Measurements from ENCODE around the gene RHOXF1. TPM values are rescaled to one million over a fixed set of nuclear protein-coding genes. Genes with fewer than 3 reads are reported as not detected.
"Not testable (repeated sequence)": the region's sequence is repeated elsewhere in the genome, so short reads cannot be mapped to it uniquely, and the experiment has no call there.

RHOXF1 gene
- total RNA-seq, 6 experiments from 2014 or later: not detected

DNA sequence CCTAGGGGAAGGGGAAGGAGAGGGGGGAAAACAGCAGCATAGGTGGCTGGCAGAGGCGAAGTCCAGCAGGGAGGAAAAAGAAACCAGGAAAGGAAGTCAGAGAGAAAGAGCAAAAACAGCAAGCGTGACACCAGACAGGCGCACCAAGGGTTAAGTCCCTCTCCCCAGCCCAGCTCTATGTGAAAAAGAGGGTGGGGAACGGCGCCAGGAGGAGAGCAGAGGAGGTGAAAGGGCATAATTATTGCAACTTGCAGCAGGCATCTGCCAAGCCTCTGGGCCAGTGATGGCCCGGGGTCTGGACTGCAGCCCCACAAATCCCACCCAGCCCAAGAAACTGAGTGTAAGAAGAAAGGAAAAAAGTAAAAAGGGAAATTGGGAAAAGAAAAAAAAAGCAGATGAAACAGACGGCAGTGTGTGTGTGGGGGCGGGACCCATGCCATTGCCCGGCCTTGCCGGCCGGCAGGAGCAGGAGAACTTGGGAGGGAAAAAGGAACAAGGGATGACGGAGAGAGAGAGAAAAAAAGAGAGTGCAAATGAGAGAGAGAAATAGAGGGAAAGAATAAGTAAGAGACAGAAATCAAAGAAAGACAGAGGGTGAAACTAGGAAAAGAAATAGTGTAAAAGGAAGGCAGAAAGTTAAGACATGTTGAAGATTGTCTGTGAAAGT, 28.6 kb upstream of the RHOXF1 start:
- TF ChIP-seq, protein P1, sequence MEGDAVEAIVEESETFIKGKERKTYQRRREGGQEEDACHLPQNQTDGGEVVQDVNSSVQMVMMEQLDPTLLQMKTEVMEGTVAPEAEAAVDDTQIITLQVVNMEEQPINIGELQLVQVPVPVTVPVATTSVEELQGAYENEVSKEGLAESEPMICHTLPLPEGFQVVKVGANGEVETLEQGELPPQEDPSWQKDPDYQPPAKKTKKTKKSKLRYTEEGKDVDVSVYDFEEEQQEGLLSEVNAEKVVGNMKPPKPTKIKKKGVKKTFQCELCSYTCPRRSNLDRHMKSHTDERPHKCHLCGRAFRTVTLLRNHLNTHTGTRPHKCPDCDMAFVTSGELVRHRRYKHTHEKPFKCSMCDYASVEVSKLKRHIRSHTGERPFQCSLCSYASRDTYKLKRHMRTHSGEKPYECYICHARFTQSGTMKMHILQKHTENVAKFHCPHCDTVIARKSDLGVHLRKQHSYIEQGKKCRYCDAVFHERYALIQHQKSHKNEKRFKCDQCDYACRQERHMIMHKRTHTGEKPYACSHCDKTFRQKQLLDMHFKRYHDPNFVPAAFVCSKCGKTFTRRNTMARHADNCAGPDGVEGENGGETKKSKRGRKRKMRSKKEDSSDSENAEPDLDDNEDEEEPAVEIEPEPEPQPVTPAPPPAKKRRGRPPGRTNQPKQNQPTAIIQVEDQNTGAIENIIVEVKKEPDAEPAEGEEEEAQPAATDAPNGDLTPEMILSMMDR (IDR thresholded peaks at IDR 0.05): no peak
- peaks cover 10% of the 10 kb centered on the region; the same call in 1 of the 2 replicates for H3K4me1 Mint-ChIP-seq (ENCODE audit: low read depth)
- no peak overlapping the region for H3K27ac Mint-ChIP-seq
- no peak for DNase-seq
- H3K36me3 Mint-ChIP-seq (ENCODE audit: low read depth): peaks cover 5% of the 10 kb centered on the region
- H3K4me3 Mint-ChIP-seq: no peak overlapping the region
- peaks cover 14% of the 10 kb centered on the region for H3K27me3 Mint-ChIP-seq (ENCODE audit: insufficient read depth)
- H3K9me3 Mint-ChIP-seq: peaks cover 7% of the 10 kb centered on the region

GRCh38 chrX:120140293-120140981, 24.7 kb upstream of the RHOXF1 start:
- Mint-ChIP-seq H3K36me3 (ENCODE audit: low read depth) (no peaks in the 10 kb centered on the region), H3K27ac (no peak overlapping the region), H3K4me1 (ENCODE audit: low read depth) (0 out of 2 replicates have a peak, but pooled peaks cover 5% of the 10 kb centered on the region), H3K9me3 (no peaks in the 10 kb centered on the region), H3K4me3 (no peak overlapping the region), H3K27me3 (ENCODE audit: insufficient read depth) (peaks cover 16% of the 10 kb centered on the region)
- DNase-seq: no peak
- TF ChIP-seq, protein P1 (IDR thresholded peaks at IDR 0.05): no peak

GRCh38 chrX:120137439-120137838, 21.7 kb upstream of the RHOXF1 start:
- Mint-ChIP-seq H3K4me1 (ENCODE audit: low read depth) (no peaks in the 10 kb centered on the region), H3K27me3 (ENCODE audit: insufficient read depth) (peaks cover 9% of the 10 kb centered on the region), H3K4me3 (peak overlapping the region; percentile 34), H3K27ac (no peak overlapping the region), H3K9me3 (no peaks in the 10 kb centered on the region), H3K36me3 (ENCODE audit: low read depth) (no peaks in the 10 kb centered on the region)
- no peak for DNase-seq
- TF ChIP-seq, protein P1 (IDR thresholded peaks at IDR 0.05): peak; percentile 24; the same call in 1 of the 2 replicates

- no peak overlapping the region for H3K27ac Mint-ChIP-seq
- DNase-seq: no peak
- no peaks in the 10 kb centered on the region for H3K9me3 Mint-ChIP-seq
- TF ChIP-seq, protein P1 (IDR thresholded peaks at IDR 0.05): no peak
- no peaks in the 10 kb centered on the region for H3K36me3 Mint-ChIP-seq (ENCODE audit: low read depth)
- H3K27me3 Mint-ChIP-seq (ENCODE audit: insufficient read depth): peaks cover 9% of the 10 kb centered on the region
- H3K4me3 Mint-ChIP-seq: no peak overlapping the region
- no peaks in the 10 kb centered on the region for H3K4me1 Mint-ChIP-seq (ENCODE audit: low read depth)
These were observed 21.1 kb upstream of the RHOXF1 start for GRCh38 chrX:120136840-120137239.

DNA sequence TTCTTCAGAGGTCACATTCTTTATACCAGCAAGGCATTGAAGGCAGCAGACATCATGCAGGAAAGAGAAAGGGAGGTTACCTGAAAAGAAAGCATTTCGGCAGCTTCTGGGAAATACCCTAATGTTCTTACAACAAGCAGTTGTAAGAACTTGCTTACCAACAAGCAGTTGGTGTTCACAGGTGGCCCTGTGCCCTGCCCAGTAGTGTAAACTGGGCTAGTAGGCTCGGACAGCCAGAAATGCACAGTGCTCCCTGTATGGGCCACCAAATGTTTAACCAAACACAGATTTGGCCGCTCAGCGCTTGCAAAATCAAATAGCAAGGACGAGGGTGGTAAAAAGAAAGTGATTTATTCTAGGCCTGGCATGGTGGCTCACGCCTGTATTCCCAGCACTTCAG, 20.4 kb upstream of the RHOXF1 start:
- no peaks in the 10 kb centered on the region for H3K9me3 Mint-ChIP-seq
- TF ChIP-seq, protein P1 (IDR thresholded peaks at IDR 0.05): no peak
- H3K27me3 Mint-ChIP-seq (ENCODE audit: insufficient read depth): peaks cover 5% of the 10 kb centered on the region
- no peak for DNase-seq
- no peak overlapping the region for H3K4me3 Mint-ChIP-seq
- H3K36me3 Mint-ChIP-seq (ENCODE audit: low read depth): no peaks in the 10 kb centered on the region
- no peaks in the 10 kb centered on the region for H3K4me1 Mint-ChIP-seq (ENCODE audit: low read depth)
- H3K27ac Mint-ChIP-seq: no peak overlapping the region

DNA sequence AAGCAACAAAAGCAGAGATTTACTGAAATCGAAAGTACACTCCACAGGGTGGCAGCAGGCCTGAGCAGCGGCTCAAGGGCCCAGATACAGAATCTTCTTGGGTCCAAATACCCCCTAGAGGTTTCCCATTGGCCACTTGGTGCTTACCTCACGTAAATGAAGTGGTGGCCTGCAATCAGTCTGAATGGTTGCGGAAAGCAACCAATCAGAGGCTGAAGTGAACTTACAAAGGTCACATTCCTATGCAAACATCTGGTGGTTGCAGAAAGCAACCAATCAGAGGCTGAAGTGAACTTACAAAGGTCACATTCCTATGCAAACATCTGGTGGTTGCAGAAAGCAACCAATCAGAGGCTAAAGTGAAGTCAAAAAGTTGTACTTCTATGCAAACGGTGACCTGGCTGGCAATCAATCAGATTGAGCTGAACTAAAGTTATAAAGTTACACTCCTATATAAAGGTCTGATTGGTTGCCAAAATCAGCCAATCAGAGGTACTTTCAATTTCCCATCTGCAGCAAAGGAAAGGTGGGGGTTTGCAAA, 12.7 kb upstream of the RHOXF1 start:
- not testable (repeated sequence) for H3K27ac Mint-ChIP-seq; H3K36me3 Mint-ChIP-seq (ENCODE audit: low read depth); H3K9me3 Mint-ChIP-seq; H3K4me1 Mint-ChIP-seq (ENCODE audit: low read depth); DNase-seq; H3K27me3 Mint-ChIP-seq (ENCODE audit: insufficient read depth)
- H3K4me3 Mint-ChIP-seq: peak overlapping the region; percentile 53; the same call in 1 of the 2 replicates
